ENCODE data around the gene ARHGEF37. TPM values are rescaled to one million over a fixed set of nuclear protein-coding genes. Genes with fewer than 3 reads are reported as not detected.

The ARHGEF37 gene
- total RNA-seq, 1 donor from 2014 or later: 6.5 TPM

GRCh38 chr5:149598966-149599365, 17.7 kb downstream of the ARHGEF37 start:
- DNase-seq (ENCODE audit: low spot score) (no peak), ATAC-seq (no peak)

- ATAC-seq: no peak
- no peak for DNase-seq (ENCODE audit: low spot score)
Measured at GRCh38 chr5:149599375-149599774, 18.1 kb downstream of the ARHGEF37 start.

GRCh38 chr5:149600932-149601331, 19.6 kb downstream of the ARHGEF37 start:
- no peak for DNase-seq (ENCODE audit: low spot score)
- ATAC-seq: no peak

- ATAC-seq (peak; percentile 71), DNase-seq (ENCODE audit: low spot score) (no peak)
Measured at GRCh38 chr5:149603210-149603609, 21.9 kb downstream of the ARHGEF37 start.

GRCh38 chr5:149603920-149604319, 22.6 kb downstream of the ARHGEF37 start:
- DNase-seq (ENCODE audit: low spot score): no peak
- ATAC-seq: peak; percentile 37

- no peak for ATAC-seq
- DNase-seq (ENCODE audit: low spot score): no peak
Measured at GRCh38 chr5:149604321-149604720, 23.0 kb downstream of the ARHGEF37 start.

- DNase-seq (ENCODE audit: low spot score) (no peak), ATAC-seq (no peak)
Measured at GRCh38 chr5:149605354-149605997, 24.2 kb downstream of the ARHGEF37 start.

- ATAC-seq (peak; percentile 44), DNase-seq (ENCODE audit: low spot score) (no peak)
Measured at GRCh38 chr5:149605998-149606724, 24.9 kb downstream of the ARHGEF37 start.

- ATAC-seq (no peak), DNase-seq (ENCODE audit: low spot score) (no peak)
Measured at GRCh38 chr5:149608936-149609545, 27.7 kb downstream of the ARHGEF37 start.

GRCh38 chr5:149609640-149610219, 28.4 kb downstream of the ARHGEF37 start:
- DNase-seq (ENCODE audit: low spot score) (no peak), ATAC-seq (no peak)

GRCh38 chr5:149610589-149611255, 29.4 kb downstream of the ARHGEF37 start:
- ATAC-seq: peak; percentile 7
- DNase-seq (ENCODE audit: low spot score): no peak

- peak; percentile 74 for DNase-seq (ENCODE audit: low spot score)
- ATAC-seq: peak; percentile 98
Measured at GRCh38 chr5:149611326-149611725, 30.0 kb downstream of the ARHGEF37 start.

GRCh38 chr5:149614034-149614907, 33.0 kb downstream of the ARHGEF37 start:
- ATAC-seq: no peak

GRCh38 chr5:149615976-149616375, 34.7 kb downstream of the ARHGEF37 start:
- ATAC-seq: no peak
- DNase-seq (ENCODE audit: low spot score): no peak

More at GRCh38 chr5:149614034-149614907, 33.0 kb downstream of the ARHGEF37 start:
- no peak for DNase-seq (ENCODE audit: low spot score)

- ATAC-seq: no peak
- no peak for DNase-seq (ENCODE audit: low spot score)
Measured at GRCh38 chr5:149616727-149617285, 35.5 kb downstream of the ARHGEF37 start.

GRCh38 chr5:149617760-149618306, 36.5 kb downstream of the ARHGEF37 start:
- no peak for ATAC-seq
- no peak for DNase-seq (ENCODE audit: low spot score)

GRCh38 chr5:149618581-149619248, 37.4 kb downstream of the ARHGEF37 start:
- ATAC-seq (peak; percentile 88), DNase-seq (ENCODE audit: low spot score) (no peak)

- ATAC-seq (no peak), DNase-seq (ENCODE audit: low spot score) (no peak)
Measured at GRCh38 chr5:149621415-149622098, 40.3 kb downstream of the ARHGEF37 start.

Measured in left lobe of liver (tissue), 2 donors.